ENCODE data around the gene LIPE.

LIPE gene

DNA sequence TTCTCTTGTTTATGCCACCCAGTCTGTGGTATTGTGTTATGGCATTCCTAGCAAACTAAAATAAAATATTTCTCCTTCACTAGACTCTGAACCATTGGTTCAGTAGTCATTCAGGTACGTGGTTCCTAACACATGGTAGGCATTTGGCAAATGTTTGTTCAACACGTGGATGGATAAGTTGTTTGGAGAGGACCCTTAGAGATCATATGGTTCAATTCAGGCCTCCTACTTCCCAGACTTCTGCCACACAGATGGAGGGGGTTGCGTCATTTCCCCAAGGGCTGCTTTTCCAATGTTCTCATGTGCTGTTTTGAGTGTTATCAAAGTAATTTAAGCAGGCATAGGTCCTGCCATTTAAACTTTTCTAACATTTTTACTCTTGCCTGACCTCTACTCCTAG lies 8.8 kb upstream of the LIPE start:
- Histone ChIP-seq H4K20me1 (ENCODE audit: insufficient read depth, low read length, poor library complexity, severe bottlenecking) (no peaks in the 10 kb centered on the region), H3K4me3 (ENCODE audit: low read length, poor library complexity, severe bottlenecking) (no peak overlapping the region), H3K4me2 (ENCODE audit: low read depth, low read length, poor library complexity, severe bottlenecking) (no peak overlapping the region), H3K4me1 (ENCODE audit: insufficient read depth, low read length, poor library complexity, severe bottlenecking) (peaks cover 13% of the 10 kb centered on the region), H3K9me3 (ENCODE audit: insufficient read depth, low read depth, low read length) (no peaks in the 10 kb centered on the region), H3K9me2 (replicated peaks; ENCODE audit: low read depth, low read length) (no peaks in the 10 kb centered on the region), H3K27me3 (ENCODE audit: insufficient read depth, low read length, poor library complexity, severe bottlenecking) (no peaks in the 10 kb centered on the region), H3F3A (ENCODE audit: low read depth) (no peaks in the 10 kb centered on the region), H3K79me2 (ENCODE audit: insufficient read depth, low read length) (no peaks in the 10 kb centered on the region), H3K36me3 (ENCODE audit: insufficient read depth, low read length) (no peaks in the 10 kb centered on the region), H2AFZ (ENCODE audit: low read length) (no peak overlapping the region), H3K9ac (ENCODE audit: low read depth, low read length, poor library complexity, severe bottlenecking) (no peak overlapping the region)
- TF ChIP-seq EZH2phosphoT487 (IDR thresholded peaks at IDR 0.05; ENCODE audit: borderline replicate concordance) (no peak), CTCF (conservative IDR thresholded peaks at IDR 0.05; ENCODE audit: low read length) (no peak)

- H2AFZ ChIP-seq (ENCODE audit: low read length): no peak overlapping the region
- H3K27me3 ChIP-seq (ENCODE audit: insufficient read depth, low read length, poor library complexity, severe bottlenecking): no peaks in the 10 kb centered on the region
- no peaks in the 10 kb centered on the region for H3K79me2 ChIP-seq (ENCODE audit: insufficient read depth, low read length)
- TF ChIP-seq CTCF (conservative IDR thresholded peaks at IDR 0.05; ENCODE audit: low read length): no peak
- no peaks in the 10 kb centered on the region for H3K9me2 ChIP-seq (replicated peaks; ENCODE audit: low read depth, low read length)
- H3K4me1 ChIP-seq (ENCODE audit: insufficient read depth, low read length, poor library complexity, severe bottlenecking): peaks cover 6% of the 10 kb centered on the region
- no peaks in the 10 kb centered on the region for H3F3A ChIP-seq (ENCODE audit: low read depth)
- H3K9me3 ChIP-seq (ENCODE audit: insufficient read depth, low read depth, low read length): no peaks in the 10 kb centered on the region
- no peaks in the 10 kb centered on the region for H4K20me1 ChIP-seq (ENCODE audit: insufficient read depth, low read length, poor library complexity, severe bottlenecking)
- no peaks in the 10 kb centered on the region for H3K36me3 ChIP-seq (ENCODE audit: insufficient read depth, low read length)
- H3K9ac ChIP-seq (ENCODE audit: low read depth, low read length, poor library complexity, severe bottlenecking): no peak overlapping the region
- H3K4me3 ChIP-seq (ENCODE audit: low read length, poor library complexity, severe bottlenecking): no peak overlapping the region
- H3K4me2 ChIP-seq (ENCODE audit: low read depth, low read length, poor library complexity, severe bottlenecking): no peak overlapping the region
These were observed 8.1 kb upstream of the LIPE start for GRCh38 chr19:42435316-42435715.

DNA sequence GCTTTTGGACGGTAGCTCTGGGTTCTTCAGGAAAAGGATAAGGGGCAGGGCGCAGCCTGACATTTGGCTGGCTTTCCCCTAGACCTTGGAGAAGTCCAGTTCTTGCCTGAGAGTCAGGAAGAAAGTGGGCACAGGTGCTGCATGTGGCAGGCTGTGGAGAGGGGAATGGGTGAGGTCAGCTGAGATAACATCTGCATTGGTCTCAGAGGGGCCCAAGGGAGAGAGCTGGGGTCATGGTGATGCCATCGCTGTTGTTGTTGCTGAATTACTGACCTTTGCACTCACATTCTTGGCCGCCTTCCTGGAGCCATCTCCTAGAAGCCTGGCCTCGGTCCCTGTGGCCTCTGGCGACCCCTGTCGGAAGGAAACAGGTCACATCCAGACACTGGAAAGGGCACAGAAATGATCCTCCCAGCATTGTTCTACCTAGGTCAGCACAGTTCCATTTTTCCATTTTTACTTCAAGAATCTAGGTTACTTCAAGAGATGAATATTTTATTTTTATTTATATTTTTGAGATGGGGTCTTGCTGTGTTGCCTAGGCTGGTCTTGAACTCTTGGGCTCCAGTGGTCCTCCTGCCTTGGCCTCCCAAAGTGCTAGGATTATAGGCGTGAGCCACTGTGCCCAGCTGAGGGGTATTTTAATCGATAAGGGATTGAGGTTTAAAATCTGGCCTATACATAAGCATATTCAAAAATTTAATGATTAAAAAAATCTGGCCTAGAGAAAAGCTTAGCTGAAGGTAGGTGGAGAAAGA lies 6.5 kb upstream of the LIPE start:
- peak overlapping the region; percentile 51 for H3K4me2 ChIP-seq (ENCODE audit: low read depth, low read length, poor library complexity, severe bottlenecking)
- H3F3A ChIP-seq (ENCODE audit: low read depth): no peaks in the 10 kb centered on the region
- peak overlapping the region; percentile 93 for H2AFZ ChIP-seq (ENCODE audit: low read length)
- peak overlapping the region; percentile 5 for H3K9ac ChIP-seq (ENCODE audit: low read depth, low read length, poor library complexity, severe bottlenecking)
- H4K20me1 ChIP-seq (ENCODE audit: insufficient read depth, low read length, poor library complexity, severe bottlenecking): no peaks in the 10 kb centered on the region
- no peaks in the 10 kb centered on the region for H3K79me2 ChIP-seq (ENCODE audit: insufficient read depth, low read length)
- H3K27me3 ChIP-seq (ENCODE audit: insufficient read depth, low read length, poor library complexity, severe bottlenecking): no peaks in the 10 kb centered on the region
- TF ChIP-seq CTCF (conservative IDR thresholded peaks at IDR 0.05; ENCODE audit: low read length) (peak; percentile 78), EZH2phosphoT487 (IDR thresholded peaks at IDR 0.05; ENCODE audit: borderline replicate concordance) (no peak)
- H3K9me3 ChIP-seq (ENCODE audit: insufficient read depth, low read depth, low read length): no peaks in the 10 kb centered on the region
- no peak overlapping the region for H3K4me3 ChIP-seq (ENCODE audit: low read length, poor library complexity, severe bottlenecking)
- no peaks in the 10 kb centered on the region for H3K9me2 ChIP-seq (replicated peaks; ENCODE audit: low read depth, low read length)
- H3K4me1 ChIP-seq (ENCODE audit: insufficient read depth, low read length, poor library complexity, severe bottlenecking): peaks cover 6% of the 10 kb centered on the region
- no peaks in the 10 kb centered on the region for H3K36me3 ChIP-seq (ENCODE audit: insufficient read depth, low read length)
